ENCODE measurements around the gene ARMC9.

- TF ChIP-seq EZH2 (IDR thresholded peaks at IDR 0.05; ENCODE audit: borderline replicate concordance, low read depth, low read length, poor library complexity, severe bottlenecking) (no peak), CTCF (conservative IDR thresholded peaks at IDR 0.05; ENCODE audit: low read depth, low read length) (no peak)
Observed at GRCh38 chr2:231347638-231348037, 149.2 kb downstream of the ARMC9 start.
